GM12875 (cell line): Measurements from ENCODE around the gene SENP1.

ENCODE experiments used
- H3K4me3 ChIP-seq: one replicate; pipeline ENCODE4 v1.5.1; 2011; ENCODE audit warnings: low read depth, low read length, control low read depth
- CTCF ChIP-seq: IDR thresholded peaks from 2 replicates; pipeline ENCODE4 v1.5.1; 2011; ENCODE audit warnings: low read depth, mild to moderate bottlenecking, control low read depth, inconsistent platforms, low read length, moderate library complexity, borderline replicate concordance; ENCODE audit not compliant: insufficient read depth

Gene SENP1

GRCh38 chr12:47993491-47993890, 112.4 kb downstream of the SENP1 start:
- TF ChIP-seq CTCF, result no peak

More at GRCh38 chr12:47993491-47993890, 112.4 kb downstream of the SENP1 start:
- H3K4me3 ChIP-seq, result no peak overlapping the region
